Right renal pelvis (tissue), 4 donors: ENCODE results near the gene KRTCAP2. TPM values are rescaled to one million over a fixed set of nuclear protein-coding genes. Genes with fewer than 3 reads are reported as not detected.

Experiments used
- DNase-seq, 4 donors: peaks; one replicate each; pipeline ENCODE4 v3.0.0-alpha.2; 2013; ENCODE audit warnings: low read depth in 4 of 4, low spot score in 3 of 4, missing footprints in 1 of 4
- polyA plus RNA-seq, 4 donors: library from polyadenylated mRNA; unstranded; fragments of 120-200 nt; gene quantifications; one replicate each; pipeline ENCODE4 v1.2.1, GENCODE V29; 2013; ENCODE audit not compliant: insufficient read length in 4 of 4

Gene KRTCAP2
- polyA plus RNA-seq, 4 donors: 137 to 177 (median 153) TPM

GRCh38 chr1:155123801-155124200 lies 49.3 kb downstream of the KRTCAP2 start:
- DNase-seq: no peak

GRCh38 chr1:155122308-155122707 lies 50.8 kb downstream of the KRTCAP2 start:
- DNase-seq: no peak

- DNase-seq: no peak
Observed at GRCh38 chr1:155121249-155121648, 51.9 kb downstream of the KRTCAP2 start.

DNA sequence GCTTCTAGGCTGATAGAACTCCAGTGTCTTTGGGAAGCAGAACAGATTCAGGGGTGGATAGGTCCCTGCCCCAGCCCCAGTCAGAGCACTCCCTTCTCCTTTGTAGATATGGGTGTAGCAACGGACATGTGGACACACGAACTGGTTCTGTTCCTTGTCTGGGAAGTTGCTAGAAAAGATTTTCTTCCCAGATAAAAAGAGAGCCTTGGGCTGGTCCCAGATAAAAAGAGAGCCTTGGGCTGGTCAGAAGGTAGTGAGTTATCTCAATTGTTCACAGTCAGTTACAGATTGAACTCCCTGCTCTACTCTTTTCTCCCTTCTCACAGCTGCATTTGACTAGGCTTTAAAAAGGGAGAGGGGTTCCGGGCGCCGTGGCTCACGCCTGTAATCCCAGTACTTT lies 52.9 kb downstream of the KRTCAP2 start:
- DNase-seq: no peak

Other genes starting within 250 kb of the KRTCAP2 start
- gene PMVK, start 236.6 kb downstream of the KRTCAP2 start, polyA plus RNA-seq: 10 to 100 TPM; 33.2 to 44.8 (median 34.6) TPM
- 10 to 100 TPM; 64.9 to 74.6 (median 71.5) TPM for gene PBXIP1, start 217.2 kb downstream of the KRTCAP2 start, polyA plus RNA-seq
- gene PYGO2, start 211.5 kb downstream of the KRTCAP2 start, polyA plus RNA-seq: 10 to 100 TPM; 46.9 to 52.2 (median 50.7) TPM
- gene SHC1, start 202.6 kb downstream of the KRTCAP2 start, polyA plus RNA-seq: 10 to 100 TPM; 87.1 to 89.4 (median 88.0) TPM
- 100 to 1,000 TPM in 2 of 4 donors, 10 to 100 TPM in 2; 89.4 to 103 (median 100) TPM for gene CKS1B, start 198.6 kb downstream of the KRTCAP2 start, polyA plus RNA-seq
- gene FLAD1, start 190.0 kb downstream of the KRTCAP2 start, polyA plus RNA-seq: 10 to 100 TPM; 29.7 to 31.6 (median 30.8) TPM
- gene LENEP, start 179.7 kb downstream of the KRTCAP2 start, polyA plus RNA-seq: under 1 TPM; 0.26 to 0.43 (median 0.34) TPM
- 10 to 100 TPM; 13.0 to 17.4 (median 14.4) TPM for gene ZBTB7B, start 170.5 kb downstream of the KRTCAP2 start, polyA plus RNA-seq
- 1 to 10 TPM; 1.6 to 2.1 (median 1.8) TPM for gene DCST2, start 139.5 kb downstream of the KRTCAP2 start, polyA plus RNA-seq
- under 1 TPM; 0.19 to 0.31 (median 0.28) TPM for gene DCST1, start 139.5 kb downstream of the KRTCAP2 start, polyA plus RNA-seq
- 10 to 100 TPM; 42.9 to 63.4 (median 44.4) TPM for gene ADAM15, start 122.0 kb downstream of the KRTCAP2 start, polyA plus RNA-seq
- 10 to 100 TPM; 18.5 to 22.9 (median 21.4) TPM for gene EFNA4, start 109.6 kb downstream of the KRTCAP2 start, polyA plus RNA-seq
- 1 to 10 TPM; 6.0 to 7.9 (median 7.1) TPM for gene EFNA3, start 94.5 kb downstream of the KRTCAP2 start, polyA plus RNA-seq
- 10 to 100 TPM; 67.0 to 75.7 (median 72.2) TPM for gene EFNA1, start 45.4 kb downstream of the KRTCAP2 start, polyA plus RNA-seq
- gene SLC50A1, start 37.5 kb downstream of the KRTCAP2 start, polyA plus RNA-seq: 10 to 100 TPM; 52.7 to 63.7 (median 58.5) TPM
- 10 to 100 TPM; 31.8 to 57.2 (median 36.6) TPM for gene DPM3, start 32.8 kb downstream of the KRTCAP2 start, polyA plus RNA-seq
- 1 to 10 TPM; 2.7 to 4.1 (median 3.2) TPM for gene TRIM46, start 545 bp upstream of the KRTCAP2 start, polyA plus RNA-seq
- gene THBS3, start 34.6 kb upstream of the KRTCAP2 start, polyA plus RNA-seq: 10 to 100 TPM; 28.1 to 41.7 (median 33.4) TPM
- 10 to 100 TPM; 38.8 to 50.3 (median 42.0) TPM for gene MTX1, start 35.4 kb upstream of the KRTCAP2 start, polyA plus RNA-seq
- 10 to 100 TPM; 20.8 to 32.3 (median 24.8) TPM for gene ENTREP3, start 82.2 kb upstream of the KRTCAP2 start, polyA plus RNA-seq
- gene SCAMP3, start 89.1 kb upstream of the KRTCAP2 start, polyA plus RNA-seq: 10 to 100 TPM; 59.7 to 64.7 (median 60.8) TPM
- 10 to 100 TPM; 71.1 to 81.1 (median 75.7) TPM for gene CLK2, start 100.2 kb upstream of the KRTCAP2 start, polyA plus RNA-seq
- 10 to 100 TPM in 1 of 4 donors, 1 to 10 TPM in 3; 9.4 to 11.2 (median 9.7) TPM for gene HCN3, start 104.2 kb upstream of the KRTCAP2 start, polyA plus RNA-seq
- gene PKLR, start 128.1 kb upstream of the KRTCAP2 start, polyA plus RNA-seq: 10 to 100 TPM in 1 of 4 donors, 1 to 10 TPM in 3; 6.3 to 11.7 (median 8.5) TPM
- gene FDPS, start 135.6 kb upstream of the KRTCAP2 start, polyA plus RNA-seq: 100 to 1,000 TPM; 164 to 181 (median 167) TPM
- 10 to 100 TPM; 35.5 to 44.1 (median 36.6) TPM for gene RUSC1, start 147.6 kb upstream of the KRTCAP2 start, polyA plus RNA-seq